HTERT RPE-1 (cell line): ENCODE results near the gene NFKBIL1.

Experiments
- in situ Hi-C: fragments of 300-500 bp; cut with MboI; formaldehyde crosslinking; loops from 4 replicates; pipeline ENCODE4 v1.14.3; 2020; ENCODE audit warnings: low sequenced_read_pairs

Gene NFKBIL1

DNA sequence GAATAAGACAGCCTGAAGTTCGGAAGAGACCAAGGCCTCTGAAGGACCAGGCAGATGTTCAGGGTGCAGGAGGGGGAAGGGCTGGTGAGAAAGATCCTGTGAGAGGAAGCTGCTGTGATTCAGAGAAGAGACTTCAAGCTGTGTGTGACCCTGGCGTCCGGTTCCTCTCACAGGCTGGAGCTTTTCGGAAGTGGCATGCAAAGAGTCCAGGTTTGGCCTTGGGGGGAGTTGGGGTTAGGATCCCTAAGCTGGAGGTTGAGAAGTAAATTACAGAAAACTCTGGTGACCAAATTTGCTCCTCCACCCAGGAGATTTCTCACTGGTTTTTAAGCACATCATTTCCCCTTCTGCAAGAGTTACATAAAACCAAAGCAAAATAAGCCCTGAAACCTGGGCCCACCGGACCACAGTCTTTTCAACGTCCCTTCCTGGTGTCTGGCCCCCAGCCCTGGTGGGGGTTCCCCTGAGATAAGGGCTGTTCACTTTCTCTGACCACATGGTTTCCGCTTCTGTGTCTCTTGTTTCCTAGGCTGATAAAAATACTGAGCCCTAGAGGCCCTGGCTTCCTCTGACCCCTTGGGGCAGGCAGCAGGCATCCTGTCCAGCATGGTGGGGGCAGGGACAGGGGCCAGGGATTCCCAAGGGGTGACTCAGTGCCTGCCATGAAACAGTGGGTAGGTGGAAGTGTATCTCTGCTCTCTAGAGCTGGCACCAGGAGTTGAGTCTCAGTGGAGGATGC, 12.7 kb downstream of the NFKBIL1 start:
- in situ Hi-C loops: no loop called here

DNA sequence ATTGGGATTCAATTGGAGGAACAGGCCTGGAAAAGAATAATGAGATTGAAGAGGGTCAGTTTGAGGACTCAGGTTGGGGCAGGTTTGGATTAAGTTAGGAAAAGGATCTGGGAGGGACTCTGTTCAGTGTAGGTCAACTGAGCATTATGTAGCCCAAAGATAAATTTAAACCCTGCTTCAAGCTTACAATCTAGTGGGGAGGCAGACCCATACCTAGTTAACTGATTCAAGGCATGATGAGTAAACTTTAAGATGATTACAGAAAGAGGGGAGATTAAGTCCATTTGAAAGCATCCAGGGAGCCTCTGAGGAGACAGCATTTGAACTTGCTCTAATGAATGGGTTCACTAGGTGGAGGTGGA, 13.3 kb downstream of the NFKBIL1 start:
- in situ Hi-C loops: no loop called here

DNA sequence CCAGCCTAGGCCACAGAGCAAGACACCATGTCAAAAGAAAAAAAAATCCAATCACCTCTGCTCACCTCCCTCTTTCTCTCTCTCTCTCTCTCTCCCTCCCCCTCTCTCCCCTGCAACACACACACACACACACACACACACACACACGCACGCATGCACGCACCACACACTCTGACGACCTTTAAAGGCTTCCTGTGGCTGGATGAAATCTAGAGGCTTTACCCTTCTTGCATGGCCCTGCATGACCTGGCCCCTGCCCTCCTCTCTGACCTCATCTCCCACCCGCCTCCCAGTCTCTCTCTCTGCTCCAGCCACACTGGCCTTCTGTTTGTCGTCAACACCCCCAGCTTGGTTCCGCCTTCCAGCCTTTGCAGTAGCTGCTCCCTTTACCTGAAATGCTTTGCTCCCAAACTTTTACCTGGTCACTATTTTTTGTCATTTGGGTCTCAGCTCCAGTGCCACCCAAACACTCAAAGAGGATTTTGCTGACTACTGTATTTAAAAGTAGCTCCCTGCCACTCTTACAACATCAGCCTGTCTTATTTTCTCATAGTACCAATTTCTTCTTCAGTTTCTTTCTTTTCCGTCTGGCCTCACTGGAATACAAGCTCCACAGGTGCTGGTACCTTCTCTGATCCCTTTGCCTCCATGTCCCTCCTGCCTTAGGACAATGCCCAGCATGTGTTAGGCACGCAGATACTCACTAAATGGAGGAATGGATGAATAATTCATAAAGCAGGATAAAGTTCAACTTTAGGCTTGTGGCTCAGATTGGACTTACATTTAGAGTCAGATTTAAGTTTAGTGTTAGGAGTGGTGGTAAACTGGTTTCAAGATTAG, 20.3 kb downstream of the NFKBIL1 start:
- in situ Hi-C loops: no loop called here

DNA sequence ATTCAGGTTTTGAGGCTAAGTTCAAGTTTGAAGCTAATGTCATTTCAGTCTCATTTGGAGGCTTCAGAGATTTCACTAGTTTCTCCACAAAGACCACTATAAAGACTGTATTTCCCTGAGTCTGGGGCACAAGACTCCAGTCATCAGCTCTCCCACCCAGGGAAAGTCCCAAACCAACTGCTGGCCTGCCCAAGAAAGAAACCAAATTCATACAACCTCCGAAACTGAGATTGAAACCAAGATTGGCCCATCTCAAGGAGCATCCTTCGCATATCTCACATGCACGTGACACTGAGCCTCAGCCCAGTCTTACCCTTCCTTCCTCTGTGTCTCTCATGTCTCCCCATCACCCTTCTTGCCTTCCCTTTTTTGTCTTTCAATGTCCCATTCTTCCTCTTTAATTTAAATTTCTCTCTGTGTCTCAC, 21.1 kb downstream of the NFKBIL1 start:
- in situ Hi-C loops: no loop called here

DNA sequence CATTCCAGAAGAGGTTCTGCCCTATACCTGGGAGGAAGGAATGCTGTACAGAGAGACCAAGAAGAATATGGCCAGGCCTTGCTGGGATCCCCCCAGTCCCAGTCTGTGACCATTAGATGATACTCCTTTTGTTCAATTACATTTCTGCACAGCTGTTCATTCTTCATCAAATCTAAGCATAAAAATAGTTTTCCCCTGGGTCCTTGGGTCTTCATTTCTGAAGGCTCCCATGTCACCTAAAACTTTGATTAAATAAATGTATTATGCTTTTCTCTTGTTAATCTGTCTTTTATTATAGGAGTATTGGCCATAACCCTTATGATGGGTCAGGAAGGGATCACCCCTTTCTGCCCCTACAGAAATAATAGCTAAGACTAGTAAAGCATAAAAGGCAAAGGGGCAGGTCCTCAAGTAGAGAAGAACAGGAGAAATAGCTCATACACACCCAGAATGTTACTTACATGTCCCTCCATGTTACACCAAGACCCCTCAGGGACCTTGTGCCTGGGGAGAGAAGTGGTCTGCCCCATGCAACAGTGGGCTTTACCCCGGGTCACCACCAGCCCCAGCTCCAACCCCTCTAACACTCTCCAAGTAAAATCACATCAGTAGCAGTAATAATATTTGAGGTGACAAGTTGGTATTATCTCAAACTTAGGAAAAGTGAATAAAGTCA, 22.6 kb downstream of the NFKBIL1 start:
- in situ Hi-C loops: no loop called here

DNA sequence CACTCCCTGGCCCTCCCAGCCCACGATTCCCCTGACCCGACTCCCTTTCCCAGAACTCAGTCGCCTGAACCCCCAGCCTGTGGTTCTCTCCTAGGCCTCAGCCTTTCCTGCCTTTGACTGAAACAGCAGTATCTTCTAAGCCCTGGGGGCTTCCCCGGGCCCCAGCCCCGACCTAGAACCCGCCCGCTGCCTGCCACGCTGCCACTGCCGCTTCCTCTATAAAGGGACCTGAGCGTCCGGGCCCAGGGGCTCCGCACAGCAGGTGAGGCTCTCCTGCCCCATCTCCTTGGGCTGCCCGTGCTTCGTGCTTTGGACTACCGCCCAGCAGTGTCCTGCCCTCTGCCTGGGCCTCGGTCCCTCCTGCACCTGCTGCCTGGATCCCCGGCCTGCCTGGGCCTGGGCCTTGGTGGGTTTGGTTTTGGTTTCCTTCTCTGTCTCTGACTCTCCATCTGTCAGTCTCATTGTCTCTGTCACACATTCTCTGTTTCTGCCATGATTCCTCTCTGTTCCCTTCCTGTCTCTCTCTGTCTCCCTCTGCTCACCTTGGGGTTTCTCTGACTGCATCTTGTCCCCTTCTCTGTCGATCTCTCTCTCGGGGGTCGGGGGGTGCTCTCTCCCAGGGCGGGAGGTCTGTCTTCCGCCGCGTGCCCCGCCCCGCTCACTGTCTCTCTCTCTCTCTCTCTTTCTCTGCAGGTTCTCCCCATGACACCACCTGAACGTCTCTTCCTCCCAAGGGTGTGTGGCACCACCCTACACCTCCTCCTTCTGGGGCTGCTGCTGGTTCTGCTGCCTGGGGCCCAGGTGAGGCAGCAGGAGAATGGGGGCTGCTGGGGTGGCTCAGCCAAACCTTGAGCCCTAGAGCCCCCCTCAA, 24.9 kb downstream of the NFKBIL1 start, which contains the start of gene LTA:
TSS of gene LTA (plus strand) at position 249 of the 871 bp plus-strand sequence. CDS start at position 703, 454 bp downstream.
- in situ Hi-C loops: no loop called here

DNA sequence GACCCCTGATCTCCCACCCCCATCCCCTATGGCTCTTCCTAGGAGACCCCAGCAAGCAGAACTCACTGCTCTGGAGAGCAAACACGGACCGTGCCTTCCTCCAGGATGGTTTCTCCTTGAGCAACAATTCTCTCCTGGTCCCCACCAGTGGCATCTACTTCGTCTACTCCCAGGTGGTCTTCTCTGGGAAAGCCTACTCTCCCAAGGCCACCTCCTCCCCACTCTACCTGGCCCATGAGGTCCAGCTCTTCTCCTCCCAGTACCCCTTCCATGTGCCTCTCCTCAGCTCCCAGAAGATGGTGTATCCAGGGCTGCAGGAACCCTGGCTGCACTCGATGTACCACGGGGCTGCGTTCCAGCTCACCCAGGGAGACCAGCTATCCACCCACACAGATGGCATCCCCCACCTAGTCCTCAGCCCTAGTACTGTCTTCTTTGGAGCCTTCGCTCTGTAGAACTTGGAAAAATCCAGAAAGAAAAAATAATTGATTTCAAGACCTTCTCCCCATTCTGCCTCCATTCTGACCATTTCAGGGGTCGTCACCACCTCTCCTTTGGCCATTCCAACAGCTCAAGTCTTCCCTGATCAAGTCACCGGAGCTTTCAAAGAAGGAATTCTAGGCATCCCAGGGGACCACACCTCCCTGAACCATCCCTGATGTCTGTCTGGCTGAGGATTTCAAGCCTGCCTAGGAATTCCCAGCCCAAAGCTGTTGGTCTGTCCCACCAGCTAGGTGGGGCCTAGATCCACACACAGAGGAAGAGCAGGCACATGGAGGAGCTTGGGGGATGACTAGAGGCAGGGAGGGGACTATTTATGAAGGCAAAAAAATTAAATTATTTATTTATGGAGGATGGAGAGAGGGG, 26.1 kb downstream of the NFKBIL1 start:
- in situ Hi-C loops: no loop called here

DNA sequence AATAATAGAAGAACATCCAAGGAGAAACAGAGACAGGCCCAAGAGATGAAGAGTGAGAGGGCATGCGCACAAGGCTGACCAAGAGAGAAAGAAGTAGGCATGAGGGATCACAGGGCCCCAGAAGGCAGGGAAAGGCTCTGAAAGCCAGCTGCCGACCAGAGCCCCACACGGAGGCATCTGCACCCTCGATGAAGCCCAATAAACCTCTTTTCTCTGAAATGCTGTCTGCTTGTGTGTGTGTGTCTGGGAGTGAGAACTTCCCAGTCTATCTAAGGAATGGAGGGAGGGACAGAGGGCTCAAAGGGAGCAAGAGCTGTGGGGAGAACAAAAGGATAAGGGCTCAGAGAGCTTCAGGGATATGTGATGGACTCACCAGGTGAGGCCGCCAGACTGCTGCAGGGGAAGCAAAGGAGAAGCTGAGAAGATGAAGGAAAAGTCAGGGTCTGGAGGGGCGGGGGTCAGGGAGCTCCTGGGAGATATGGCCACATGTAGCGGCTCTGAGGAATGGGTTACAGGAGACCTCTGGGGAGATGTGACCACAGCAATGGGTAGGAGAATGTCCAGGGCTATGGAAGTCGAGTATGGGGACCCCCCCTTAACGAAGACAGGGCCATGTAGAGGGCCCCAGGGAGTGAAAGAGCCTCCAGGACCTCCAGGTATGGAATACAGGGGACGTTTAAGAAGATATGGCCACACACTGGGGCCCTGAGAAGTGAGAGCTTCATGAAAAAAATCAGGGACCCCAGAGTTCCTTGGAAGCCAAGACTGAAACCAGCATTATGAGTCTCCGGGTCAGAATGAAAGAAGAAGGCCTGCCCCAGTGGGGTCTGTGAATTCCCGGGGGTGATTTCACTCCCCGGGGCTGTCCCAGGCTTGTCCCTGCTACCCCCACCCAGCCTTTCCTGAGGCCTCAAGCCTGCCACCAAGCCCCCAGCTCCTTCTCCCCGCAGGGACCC, 27.0 kb downstream of the NFKBIL1 start:
- in situ Hi-C loops: no loop called here

DNA sequence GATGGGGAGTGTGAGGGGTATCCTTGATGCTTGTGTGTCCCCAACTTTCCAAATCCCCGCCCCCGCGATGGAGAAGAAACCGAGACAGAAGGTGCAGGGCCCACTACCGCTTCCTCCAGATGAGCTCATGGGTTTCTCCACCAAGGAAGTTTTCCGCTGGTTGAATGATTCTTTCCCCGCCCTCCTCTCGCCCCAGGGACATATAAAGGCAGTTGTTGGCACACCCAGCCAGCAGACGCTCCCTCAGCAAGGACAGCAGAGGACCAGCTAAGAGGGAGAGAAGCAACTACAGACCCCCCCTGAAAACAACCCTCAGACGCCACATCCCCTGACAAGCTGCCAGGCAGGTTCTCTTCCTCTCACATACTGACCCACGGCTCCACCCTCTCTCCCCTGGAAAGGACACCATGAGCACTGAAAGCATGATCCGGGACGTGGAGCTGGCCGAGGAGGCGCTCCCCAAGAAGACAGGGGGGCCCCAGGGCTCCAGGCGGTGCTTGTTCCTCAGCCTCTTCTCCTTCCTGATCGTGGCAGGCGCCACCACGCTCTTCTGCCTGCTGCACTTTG, 28.0 kb downstream of the NFKBIL1 start, which contains the start of gene TNF:
TSS of gene TNF (plus strand) at position 231 of the 567 bp plus-strand sequence. CDS start at position 408, 177 bp downstream.
- in situ Hi-C loops: no loop called here

DNA sequence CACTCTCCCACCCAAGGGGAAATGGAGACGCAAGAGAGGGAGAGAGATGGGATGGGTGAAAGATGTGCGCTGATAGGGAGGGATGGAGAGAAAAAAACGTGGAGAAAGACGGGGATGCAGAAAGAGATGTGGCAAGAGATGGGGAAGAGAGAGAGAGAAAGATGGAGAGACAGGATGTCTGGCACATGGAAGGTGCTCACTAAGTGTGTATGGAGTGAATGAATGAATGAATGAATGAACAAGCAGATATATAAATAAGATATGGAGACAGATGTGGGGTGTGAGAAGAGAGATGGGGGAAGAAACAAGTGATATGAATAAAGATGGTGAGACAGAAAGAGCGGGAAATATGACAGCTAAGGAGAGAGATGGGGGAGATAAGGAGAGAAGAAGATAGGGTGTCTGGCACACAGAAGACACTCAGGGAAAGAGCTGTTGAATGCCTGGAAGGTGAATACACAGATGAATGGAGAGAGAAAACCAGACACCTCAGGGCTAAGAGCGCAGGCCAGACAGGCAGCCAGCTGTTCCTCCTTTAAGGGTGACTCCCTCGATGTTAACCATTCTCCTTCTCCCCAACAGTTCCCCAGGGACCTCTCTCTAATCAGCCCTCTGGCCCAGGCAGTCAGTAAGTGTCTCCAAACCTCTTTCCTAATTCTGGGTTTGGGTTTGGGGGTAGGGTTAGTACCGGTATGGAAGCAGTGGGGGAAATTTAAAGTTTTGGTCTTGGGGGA, 28.7 kb downstream of the NFKBIL1 start:
- in situ Hi-C loops: no loop called here

DNA sequence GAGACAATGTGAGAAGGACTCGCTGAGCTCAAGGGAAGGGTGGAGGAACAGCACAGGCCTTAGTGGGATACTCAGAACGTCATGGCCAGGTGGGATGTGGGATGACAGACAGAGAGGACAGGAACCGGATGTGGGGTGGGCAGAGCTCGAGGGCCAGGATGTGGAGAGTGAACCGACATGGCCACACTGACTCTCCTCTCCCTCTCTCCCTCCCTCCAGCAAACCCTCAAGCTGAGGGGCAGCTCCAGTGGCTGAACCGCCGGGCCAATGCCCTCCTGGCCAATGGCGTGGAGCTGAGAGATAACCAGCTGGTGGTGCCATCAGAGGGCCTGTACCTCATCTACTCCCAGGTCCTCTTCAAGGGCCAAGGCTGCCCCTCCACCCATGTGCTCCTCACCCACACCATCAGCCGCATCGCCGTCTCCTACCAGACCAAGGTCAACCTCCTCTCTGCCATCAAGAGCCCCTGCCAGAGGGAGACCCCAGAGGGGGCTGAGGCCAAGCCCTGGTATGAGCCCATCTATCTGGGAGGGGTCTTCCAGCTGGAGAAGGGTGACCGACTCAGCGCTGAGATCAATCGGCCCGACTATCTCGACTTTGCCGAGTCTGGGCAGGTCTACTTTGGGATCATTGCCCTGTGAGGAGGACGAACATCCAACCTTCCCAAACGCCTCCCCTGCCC, 29.6 kb downstream of the NFKBIL1 start:
- in situ Hi-C loops: no loop called here

DNA sequence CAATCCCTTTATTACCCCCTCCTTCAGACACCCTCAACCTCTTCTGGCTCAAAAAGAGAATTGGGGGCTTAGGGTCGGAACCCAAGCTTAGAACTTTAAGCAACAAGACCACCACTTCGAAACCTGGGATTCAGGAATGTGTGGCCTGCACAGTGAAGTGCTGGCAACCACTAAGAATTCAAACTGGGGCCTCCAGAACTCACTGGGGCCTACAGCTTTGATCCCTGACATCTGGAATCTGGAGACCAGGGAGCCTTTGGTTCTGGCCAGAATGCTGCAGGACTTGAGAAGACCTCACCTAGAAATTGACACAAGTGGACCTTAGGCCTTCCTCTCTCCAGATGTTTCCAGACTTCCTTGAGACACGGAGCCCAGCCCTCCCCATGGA, 30.2 kb downstream of the NFKBIL1 start:
- in situ Hi-C loops: no loop called here

DNA sequence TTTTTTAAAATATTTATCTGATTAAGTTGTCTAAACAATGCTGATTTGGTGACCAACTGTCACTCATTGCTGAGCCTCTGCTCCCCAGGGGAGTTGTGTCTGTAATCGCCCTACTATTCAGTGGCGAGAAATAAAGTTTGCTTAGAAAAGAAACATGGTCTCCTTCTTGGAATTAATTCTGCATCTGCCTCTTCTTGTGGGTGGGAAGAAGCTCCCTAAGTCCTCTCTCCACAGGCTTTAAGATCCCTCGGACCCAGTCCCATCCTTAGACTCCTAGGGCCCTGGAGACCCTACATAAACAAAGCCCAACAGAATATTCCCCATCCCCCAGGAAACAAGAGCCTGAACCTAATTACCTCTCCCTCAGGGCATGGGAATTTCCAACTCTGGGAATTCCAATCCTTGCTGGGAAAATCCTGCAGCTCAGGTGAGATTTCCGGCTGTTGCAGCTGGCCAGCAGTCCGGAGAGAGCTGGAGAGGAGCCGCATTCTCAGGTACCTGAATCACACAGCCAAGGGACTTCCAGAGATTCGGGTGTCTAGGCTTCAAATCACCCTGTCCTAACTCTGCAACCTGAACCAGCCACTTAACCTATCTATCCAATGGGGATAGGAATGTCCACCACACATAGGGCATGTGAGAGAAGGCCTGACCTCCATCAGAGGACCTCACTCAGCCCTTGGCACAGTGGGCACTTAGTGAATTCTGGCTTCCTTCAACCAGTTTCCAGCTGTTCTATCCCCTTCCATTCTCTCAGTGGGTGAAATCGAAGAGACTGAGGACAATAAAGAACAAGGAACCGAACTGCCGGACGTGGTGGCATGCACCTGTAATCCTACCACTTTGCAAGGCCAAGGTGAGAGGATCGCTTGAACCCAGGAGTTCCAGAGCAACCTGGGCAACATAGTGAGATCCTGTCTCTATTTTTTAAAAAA, 31.0 kb downstream of the NFKBIL1 start:
- in situ Hi-C loops: no loop called here

DNA sequence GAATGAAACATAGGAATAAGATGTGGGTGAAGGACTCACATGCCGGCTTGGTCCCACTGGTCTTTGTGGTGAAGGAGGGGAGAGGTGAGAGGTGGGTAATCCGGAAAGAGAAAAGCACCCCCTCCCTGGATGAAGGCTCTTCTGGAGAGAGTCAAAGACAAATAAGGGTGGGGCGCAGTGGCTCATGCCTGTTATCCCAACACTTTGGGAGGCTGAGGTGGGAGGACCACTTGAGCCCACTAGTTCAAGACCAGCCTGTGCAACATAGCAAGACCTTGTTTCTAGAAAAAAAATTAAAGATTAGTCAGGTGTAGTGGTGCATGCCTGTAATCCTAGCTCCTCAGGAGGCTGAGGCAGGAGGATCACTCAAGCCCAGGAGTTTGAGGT, 31.7 kb downstream of the NFKBIL1 start:
- in situ Hi-C loops: no loop called here

DNA sequence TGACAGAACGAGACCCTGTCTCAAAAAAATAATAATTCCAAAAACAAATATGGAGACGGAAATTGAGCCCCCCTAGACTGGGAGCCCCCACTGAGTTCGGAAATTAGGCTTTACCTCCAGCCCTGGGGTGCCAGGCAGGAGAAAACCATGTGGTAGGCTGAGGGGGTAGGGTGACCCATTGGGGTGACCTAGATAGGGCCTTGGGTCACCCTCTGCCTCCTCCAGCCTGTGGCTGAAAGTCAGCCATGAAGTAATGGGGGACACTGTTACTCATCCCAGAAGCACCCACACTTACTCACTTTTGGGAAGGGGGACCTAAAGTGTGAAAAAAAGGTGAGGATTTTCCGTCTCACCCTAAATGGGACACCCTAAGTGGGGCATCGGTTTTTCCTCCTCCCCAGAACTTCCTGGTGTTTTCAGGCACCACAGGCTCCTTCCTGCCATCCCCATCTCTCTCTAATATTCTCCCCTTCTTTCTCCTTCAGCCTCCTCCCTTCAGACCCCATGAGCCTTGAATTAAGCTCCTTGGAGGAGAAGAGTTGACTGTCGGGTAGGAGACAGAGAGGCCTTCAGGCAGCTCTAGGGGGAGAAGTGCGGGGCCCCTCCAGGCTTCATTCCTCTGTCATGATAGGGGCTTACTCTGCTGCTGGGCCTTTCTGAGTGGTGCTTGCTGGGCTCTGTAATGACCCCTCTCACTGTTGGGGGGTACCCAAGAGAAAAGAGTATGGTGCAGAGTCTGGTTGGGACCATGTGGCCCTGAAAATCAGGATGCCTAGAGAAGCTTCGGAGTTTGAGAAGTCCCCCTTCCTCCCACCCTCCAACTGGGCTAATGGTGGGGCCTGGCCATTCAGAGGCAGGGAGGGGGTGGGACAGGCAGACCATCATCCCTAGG, 32.4 kb downstream of the NFKBIL1 start:
- in situ Hi-C loops: no loop called here
